Stomach smooth muscle (tissue), 2 donors: ENCODE results near the gene ALDH18A1.

Experiments used
- H3K27ac ChIP-seq: one replicate; pipeline ENCODE4 v1.7.0; 2013; ENCODE audit warnings: mild to moderate bottlenecking, low read length, inconsistent platforms
- H3K27me3 ChIP-seq, 2 donors: one replicate each; pipeline ENCODE4 v1.7.0; 2013; ENCODE audit warnings: low read length in 2 of 2; ENCODE audit not compliant: insufficient read depth in 2 of 2, control insufficient read depth in 1 of 2
- H3K36me3 ChIP-seq, 2 donors: one replicate each; pipeline ENCODE4 v1.7.0; 2013; ENCODE audit warnings: low read length in 2 of 2; ENCODE audit not compliant: control insufficient read depth in 2 of 2, insufficient read depth in 2 of 2
- H3K4me1 ChIP-seq: one replicate; pipeline ENCODE4 v1.7.0; 2013; ENCODE audit warnings: low read length; ENCODE audit not compliant: control insufficient read depth, insufficient read depth
- H3K4me3 ChIP-seq, 2 donors: one replicate each; pipeline ENCODE4 v1.7.0; 2013; ENCODE audit warnings: low read length in 2 of 2
- H3K9ac ChIP-seq, 2 donors: one replicate each; pipeline ENCODE4 v1.7.0; 2013; ENCODE audit warnings: low read length in 2 of 2, mild to moderate bottlenecking in 1 of 2
- H3K9me3 ChIP-seq, 2 donors: one replicate each; pipeline ENCODE4 v1.7.0; 2013; ENCODE audit warnings: low read length in 2 of 2; ENCODE audit not compliant: control insufficient read depth in 2 of 2
- donor health status: healthy.
- donor health status: Pancreatic carcinoma.

ALDH18A1 gene

DNA sequence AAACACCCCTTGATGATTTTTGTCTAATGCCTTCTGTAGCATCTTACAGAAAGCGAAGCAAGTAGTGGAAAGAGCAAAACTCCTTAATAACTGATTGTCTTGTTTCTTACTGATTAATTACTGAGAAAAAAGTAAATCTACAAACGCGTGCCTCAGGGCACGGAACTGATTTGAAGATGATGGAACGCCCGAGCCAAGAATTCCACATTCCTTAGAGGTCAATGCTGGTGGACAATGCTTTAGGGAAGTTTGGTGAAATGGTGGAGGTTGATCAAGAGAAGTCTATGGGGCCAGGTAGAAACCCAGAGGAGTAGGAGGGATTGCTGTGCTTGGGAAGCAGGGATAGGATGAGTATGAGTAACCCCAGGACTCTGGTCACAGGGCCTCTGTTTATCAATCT, 90.4 kb downstream of the ALDH18A1 start:
- Histone ChIP-seq H3K4me1 (peaks cover 40% of the 10 kb centered on the region), H3K9ac (no peak overlapping the region), H3K36me3 (no peaks in the 10 kb centered on the region), H3K27ac (peak overlapping the region; percentile 76), H3K4me3 (no peak overlapping the region), H3K27me3 (no peaks in the 10 kb centered on the region), H3K9me3 (no peaks in the 10 kb centered on the region)

DNA sequence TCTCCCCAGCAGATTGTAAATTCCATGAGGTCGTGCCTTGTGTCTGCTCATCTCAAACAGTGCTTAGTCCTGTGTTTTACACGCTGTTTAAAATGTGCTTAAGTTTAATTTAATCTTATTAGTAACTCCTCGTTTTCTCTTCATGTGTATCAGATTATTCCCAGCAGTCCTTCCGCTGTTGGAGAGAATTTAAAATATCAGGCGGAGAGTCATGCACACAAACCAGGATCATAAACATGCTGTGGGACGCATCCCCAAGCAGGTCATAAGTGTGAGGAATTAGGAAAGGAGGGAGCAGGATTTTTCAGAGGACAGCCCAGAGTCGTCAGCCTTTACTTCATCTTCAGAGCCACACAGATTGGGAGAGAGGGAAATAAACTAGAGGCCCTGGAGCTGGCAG, 91.2 kb downstream of the ALDH18A1 start:
- peaks cover 40% of the 10 kb centered on the region for H3K4me1 ChIP-seq
- H3K27me3 ChIP-seq, result no peaks in the 10 kb centered on the region
- H3K9ac ChIP-seq, result peak overlapping the region; percentile 15 to 55
- peak overlapping the region; percentile 76 for H3K27ac ChIP-seq
- H3K9me3 ChIP-seq, result no peaks in the 10 kb centered on the region
- peak overlapping the region in 1 of 2 donors; percentile 8 for H3K4me3 ChIP-seq
- H3K36me3 ChIP-seq, result peaks cover 0 to under 1% of the 10 kb centered on the region in 2 donors

DNA sequence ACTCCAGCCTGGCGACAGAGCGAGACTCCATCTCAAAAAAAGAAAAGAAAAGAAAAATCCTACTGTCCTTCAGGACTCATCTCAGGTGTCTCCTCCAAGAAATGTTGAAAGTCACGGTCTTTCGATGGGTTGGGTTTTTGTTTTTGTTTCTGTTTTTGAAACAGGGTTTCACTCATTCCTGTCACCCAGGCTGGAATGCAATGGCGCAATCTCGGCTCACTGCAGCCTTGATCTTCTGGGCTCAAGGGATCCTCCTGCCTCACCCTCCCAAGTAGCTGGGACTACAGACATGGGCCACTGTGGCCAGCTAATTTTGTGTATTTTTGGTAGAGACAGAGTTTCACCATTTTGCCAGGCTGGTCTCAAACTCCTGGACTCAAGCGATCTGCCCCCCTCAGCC, 92.2 kb downstream of the ALDH18A1 start:
- Histone ChIP-seq H3K9ac (no peak overlapping the region), H3K9me3 (no peaks in the 10 kb centered on the region), H3K27ac (peak overlapping the region; percentile 76), H3K4me1 (peaks cover 40% of the 10 kb centered on the region), H3K36me3 (peaks cover under 1 to 5% of the 10 kb centered on the region in 2 donors), H3K4me3 (no peak overlapping the region), H3K27me3 (no peaks in the 10 kb centered on the region)

DNA sequence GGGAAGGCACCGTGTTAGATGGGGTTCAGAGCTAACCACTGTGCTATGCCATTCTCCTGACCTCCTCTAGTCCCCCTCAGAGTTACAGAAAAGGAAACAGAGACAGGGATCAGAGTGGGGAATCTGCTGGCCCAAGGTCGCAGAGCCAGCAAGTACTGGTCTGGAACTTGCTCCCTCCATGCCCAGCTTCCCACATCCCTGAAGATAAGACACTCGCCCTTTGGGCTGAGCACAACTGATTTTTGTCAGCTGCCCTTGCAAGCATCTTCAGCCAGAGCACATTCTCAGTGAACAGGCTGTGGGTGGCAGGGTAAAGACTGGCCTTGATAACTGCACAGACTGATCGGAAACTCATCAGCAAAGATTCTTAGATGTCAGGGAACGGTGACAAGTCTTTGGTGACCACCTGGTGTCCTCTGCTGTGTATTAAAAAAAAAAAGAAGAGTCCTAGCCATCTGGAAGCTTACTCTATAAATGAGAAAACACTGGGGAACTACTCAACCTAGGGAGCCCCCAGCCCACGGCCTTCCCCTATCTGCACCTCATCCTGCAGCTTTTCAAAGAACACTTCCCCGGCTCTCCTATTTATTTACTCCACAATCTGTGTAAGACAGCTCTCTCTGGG, 94.1 kb downstream of the ALDH18A1 start:
- peaks cover 31% of the 10 kb centered on the region for H3K4me1 ChIP-seq
- H3K27ac ChIP-seq, result peak overlapping the region; percentile 67
- H3K9ac ChIP-seq, result peak overlapping the region; percentile 6 to 22

DNA sequence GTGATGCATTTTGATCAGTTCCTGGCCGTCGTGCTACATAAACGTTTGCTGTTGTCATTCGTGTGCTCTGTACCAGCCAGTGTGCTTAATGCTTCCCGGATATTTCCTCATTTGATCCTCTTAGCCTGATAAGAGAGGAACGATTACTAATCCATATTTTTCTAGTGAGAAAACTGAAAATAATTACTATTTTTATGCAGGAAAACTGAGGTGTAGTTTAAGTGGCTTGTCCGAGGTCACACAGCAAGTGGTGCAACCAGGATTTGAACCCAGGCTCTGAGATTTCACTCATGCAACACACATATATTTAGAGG, 94.7 kb downstream of the ALDH18A1 start:
- Histone ChIP-seq H3K9ac (peak overlapping the region; percentile 64 to 75), H3K27ac (peak overlapping the region; percentile 67), H3K27me3 (no peaks in the 10 kb centered on the region), H3K4me1 (peaks cover 35% of the 10 kb centered on the region), H3K4me3 (peak overlapping the region; percentile 58 to 99), H3K9me3 (no peaks in the 10 kb centered on the region), H3K36me3 (peaks cover 3 to 9% of the 10 kb centered on the region in 2 donors)

More for the DNA sequence above, 94.1 kb downstream of the ALDH18A1 start:
- peaks cover 3 to 7% of the 10 kb centered on the region in 2 donors for H3K36me3 ChIP-seq
- H3K4me3 ChIP-seq, result no peak overlapping the region
- no peaks in the 10 kb centered on the region for H3K27me3 ChIP-seq
- no peaks in the 10 kb centered on the region for H3K9me3 ChIP-seq

DNA sequence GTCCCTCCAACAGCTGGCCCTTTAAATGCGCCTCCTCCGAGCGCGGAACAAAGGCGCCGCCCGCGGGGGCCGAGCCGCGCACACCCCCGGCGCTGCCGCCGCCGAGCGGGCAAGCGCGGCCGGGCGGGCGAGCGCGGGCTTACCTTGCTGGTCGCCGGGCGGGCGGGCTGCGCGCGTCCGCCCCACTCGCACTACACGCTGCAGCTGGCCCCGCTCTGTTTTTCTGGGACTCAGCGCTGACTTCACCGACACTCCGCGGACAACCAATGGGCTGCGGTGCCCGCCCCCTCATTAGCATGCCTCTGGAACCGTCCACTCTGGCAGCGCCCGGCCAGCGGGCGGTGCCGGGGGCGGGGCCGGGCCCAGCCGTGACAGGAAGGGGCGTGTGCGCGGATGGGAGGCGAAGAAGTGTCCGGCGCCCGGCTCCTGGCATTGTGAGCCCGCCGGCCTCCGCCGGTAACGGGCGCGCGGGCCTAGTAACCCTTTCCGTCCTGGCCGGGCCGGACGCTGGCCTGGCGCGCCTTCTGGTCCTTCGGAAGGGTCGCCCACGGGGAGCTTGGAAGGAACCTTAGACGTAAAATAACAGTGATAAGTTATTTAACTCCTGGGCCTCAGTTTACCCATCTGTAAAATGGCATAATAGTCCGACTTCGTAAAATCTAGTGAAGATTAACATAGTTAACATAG, 95.2 kb downstream of the ALDH18A1 start, which contains the start of gene SORBS1:
SORBS1 (minus strand) TSS at position 195 of the 687 bp plus-strand sequence. CDS start 120,236 bp downstream, outside the sequence.
- Histone ChIP-seq H3K27me3 (no peaks in the 10 kb centered on the region), H3K4me3 (peak within 1 kb of the TSS; percentile 79 to 99), H3K9me3 (no peaks in the 10 kb centered on the region), H3K9ac (peak within 1 kb of the TSS; percentile 99), H3K36me3 (peaks cover 3 to 9% of the 10 kb centered on the region in 2 donors), H3K4me1 (peaks cover 32% of the 10 kb centered on the region), H3K27ac (peak within 1 kb of the TSS; percentile 97)

DNA sequence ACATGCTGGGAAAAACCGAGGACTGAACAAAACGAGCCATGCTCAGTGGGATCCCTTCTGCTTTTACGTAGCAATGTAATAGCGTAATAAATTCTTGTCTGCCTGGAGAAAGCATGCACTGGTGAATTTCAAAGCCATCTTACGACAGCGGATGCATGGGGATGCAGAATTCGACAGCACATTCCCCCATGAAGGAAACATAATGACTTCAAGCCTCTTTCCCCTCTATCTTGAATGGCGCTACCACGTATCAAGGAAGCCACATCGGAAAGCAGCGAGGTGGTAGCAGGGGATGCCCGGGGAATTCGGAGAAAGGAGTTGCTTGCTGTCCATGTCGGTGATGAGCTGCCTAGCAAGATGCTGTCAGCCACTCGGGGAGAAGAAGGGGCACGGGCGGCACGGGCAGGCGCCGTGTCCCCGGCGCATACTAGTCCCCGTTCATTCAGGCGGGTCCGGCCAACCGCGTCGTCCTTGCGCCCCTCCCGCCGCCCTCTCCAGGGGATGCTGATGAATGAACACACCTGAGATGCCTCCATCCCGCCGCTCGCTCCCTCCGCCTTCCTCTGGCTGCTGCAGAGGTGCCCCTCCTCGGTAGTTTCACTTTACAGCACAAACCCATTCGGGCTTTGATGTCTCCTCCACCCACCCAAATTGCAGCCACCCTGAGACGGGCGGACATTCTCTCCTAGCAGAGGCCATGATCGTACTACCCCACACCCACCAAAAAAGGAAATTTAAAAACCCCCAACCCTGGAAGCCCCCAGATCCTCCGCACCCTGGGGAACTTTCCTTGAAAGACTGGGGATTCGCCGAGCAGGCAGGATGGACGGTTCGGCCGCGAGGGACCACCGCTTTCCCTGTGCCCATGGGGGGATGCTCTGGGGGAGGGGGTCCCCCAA, 96.0 kb downstream of the ALDH18A1 start:
- peak overlapping the region; percentile 97 for H3K27ac ChIP-seq
- peak overlapping the region; percentile 79 to 99 for H3K4me3 ChIP-seq
- peaks cover 3 to 9% of the 10 kb centered on the region in 2 donors for H3K36me3 ChIP-seq
- peaks cover 30% of the 10 kb centered on the region for H3K4me1 ChIP-seq
- H3K9ac ChIP-seq, result peak overlapping the region; percentile 99
- no peaks in the 10 kb centered on the region for H3K27me3 ChIP-seq
- no peaks in the 10 kb centered on the region for H3K9me3 ChIP-seq

DNA sequence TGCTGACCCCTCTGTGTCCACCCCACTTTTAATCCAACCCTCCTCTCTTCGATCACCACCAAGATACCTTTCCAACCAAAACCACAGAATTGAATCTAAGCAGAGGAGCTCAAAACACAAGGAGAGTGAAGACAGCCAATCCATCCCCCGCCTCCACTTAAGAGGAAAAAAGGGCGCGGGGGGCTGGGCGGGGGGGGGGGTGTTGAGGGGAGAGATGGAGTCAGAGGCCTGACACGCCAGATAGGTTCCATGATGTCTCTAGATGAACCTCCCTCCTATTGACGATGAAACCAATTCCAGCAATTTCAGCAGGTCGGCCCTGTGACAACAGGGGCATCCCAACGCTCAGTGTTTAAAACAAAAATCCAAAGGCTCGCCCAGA, 96.6 kb downstream of the ALDH18A1 start:
- Histone ChIP-seq H3K36me3 (peaks cover 3 to 11% of the 10 kb centered on the region in 2 donors), H3K27ac (peak overlapping the region; percentile 97), H3K9ac (peak overlapping the region; percentile 99), H3K9me3 (no peaks in the 10 kb centered on the region), H3K27me3 (no peaks in the 10 kb centered on the region), H3K4me1 (peaks cover 30% of the 10 kb centered on the region), H3K4me3 (peak overlapping the region; percentile 79 to 99)

DNA sequence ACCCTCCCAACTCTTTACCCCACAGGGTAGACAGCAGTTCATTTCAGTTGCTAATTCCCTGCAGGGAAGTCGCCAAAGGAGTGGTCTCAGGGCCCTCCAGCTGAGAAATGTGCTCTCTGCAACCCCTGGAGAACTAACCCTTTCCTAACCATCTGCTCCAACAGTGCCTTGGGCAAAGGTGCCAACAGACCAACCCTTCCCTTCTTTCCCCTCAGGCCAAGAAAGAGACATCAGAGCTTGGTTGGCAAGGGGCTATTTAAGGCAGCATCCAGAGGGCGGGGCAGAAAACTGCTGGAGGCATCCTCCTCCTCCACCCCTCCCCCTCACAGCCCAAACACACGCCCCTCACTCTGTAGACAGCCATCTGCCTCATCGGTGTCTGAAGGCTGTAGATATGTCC, 97.0 kb downstream of the ALDH18A1 start:
- Histone ChIP-seq H3K9me3 (no peaks in the 10 kb centered on the region), H3K36me3 (peaks cover 3 to 11% of the 10 kb centered on the region in 2 donors), H3K4me1 (peaks cover 29% of the 10 kb centered on the region), H3K9ac (peak overlapping the region; percentile 99), H3K27me3 (no peaks in the 10 kb centered on the region), H3K4me3 (peak overlapping the region; percentile 79 to 99), H3K27ac (peak overlapping the region; percentile 97)

DNA sequence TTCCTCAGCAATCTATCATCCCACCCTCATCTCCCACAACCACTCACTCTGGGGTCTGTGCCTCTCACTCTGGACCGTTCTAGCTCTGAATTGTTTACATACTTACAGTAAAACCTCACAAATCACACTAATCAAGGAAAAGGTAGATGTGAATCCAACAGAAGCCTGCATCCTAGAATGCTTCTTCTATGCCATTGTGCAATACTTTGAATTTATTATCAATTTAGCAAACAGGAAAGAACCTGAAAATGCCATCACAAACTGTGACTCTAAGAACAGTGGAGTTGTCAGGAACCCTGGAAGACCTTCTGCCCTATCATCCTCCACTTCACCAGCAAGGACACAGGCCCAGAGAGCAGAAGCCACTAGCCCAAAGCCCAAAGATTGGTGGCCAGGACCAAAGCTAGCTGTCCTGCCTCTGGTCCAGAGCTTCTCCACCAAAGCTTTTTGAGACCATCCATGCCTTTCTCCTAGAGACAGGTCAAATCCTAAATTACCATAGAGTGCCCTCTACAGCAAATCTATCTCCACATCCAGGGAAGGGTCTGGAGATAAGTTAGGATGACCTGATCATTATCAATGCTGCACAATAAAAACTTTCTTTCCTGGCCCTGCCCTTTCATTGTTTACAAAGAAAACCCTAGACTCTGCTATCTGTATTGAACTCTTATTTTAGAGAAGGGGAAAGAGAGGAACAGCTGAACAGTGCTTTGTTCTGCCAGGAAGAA, 97.8 kb downstream of the ALDH18A1 start:
- H3K27me3 ChIP-seq, result no peaks in the 10 kb centered on the region
- H3K9ac ChIP-seq, result peak overlapping the region; percentile 99
- H3K27ac ChIP-seq, result peak overlapping the region; percentile 97

More for the DNA sequence above, 97.8 kb downstream of the ALDH18A1 start:
- H3K4me1 ChIP-seq, result peaks cover 29% of the 10 kb centered on the region
- peaks cover 3 to 11% of the 10 kb centered on the region in 2 donors for H3K36me3 ChIP-seq
- peak overlapping the region; percentile 79 to 99 for H3K4me3 ChIP-seq
- no peaks in the 10 kb centered on the region for H3K9me3 ChIP-seq
